ENCODE measurements around the gene SMARCD2.
"Not testable (repeated sequence)": the region's sequence is repeated elsewhere in the genome, so short reads cannot be mapped to it uniquely, and the experiment has no call there.

SMARCD2 gene

GRCh38 chr17:63842540-63843386 is at the start of gene SMARCD2:
SMARCD2 (minus strand) TSS chr17:63842685; CDS start chr17:63842674, 11 bp downstream.
- DNase-seq: peak; percentile 99

DNA sequence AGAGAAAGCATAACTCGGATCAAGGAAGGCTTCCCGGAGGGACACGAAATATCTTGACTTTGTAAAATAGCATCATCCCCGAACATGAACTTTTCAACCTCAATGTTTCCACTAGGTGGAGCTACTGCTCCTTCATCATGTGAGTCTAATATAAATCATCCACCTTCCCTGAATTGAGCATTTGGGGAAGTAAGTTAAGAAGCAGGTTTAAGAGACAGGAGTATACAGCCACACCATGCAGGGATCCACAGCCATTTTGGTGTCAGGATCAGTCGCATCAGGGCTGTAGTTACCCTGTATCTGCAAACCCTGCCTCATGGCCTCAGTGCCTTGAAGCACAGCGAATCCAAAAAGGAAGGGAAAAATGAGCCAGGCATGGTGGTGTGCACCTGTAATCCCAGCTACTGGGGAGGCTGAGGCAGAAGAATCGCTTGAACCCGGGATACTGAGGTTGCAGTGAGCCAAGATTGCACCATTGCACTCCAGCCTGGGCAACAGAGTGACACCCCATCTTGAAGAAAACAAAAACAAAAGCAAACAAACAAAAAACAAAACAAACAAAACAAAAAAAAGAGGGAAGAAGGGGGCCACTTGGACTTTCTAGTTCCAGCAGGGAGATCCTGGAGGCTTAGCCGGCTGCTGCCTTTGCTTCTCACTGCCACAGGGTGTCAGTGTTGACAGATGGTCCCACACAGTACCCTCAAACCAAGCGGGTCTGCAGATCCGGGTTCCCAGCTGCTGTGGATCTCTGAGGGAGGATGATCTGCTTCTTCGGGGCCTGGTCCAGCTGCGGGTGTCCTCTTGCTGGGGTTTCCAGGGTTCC is 46.8 kb upstream of the SMARCD2 start:
- DNase-seq: peak; percentile 89

- not testable (repeated sequence) for DNase-seq
Measured at GRCh38 chr17:63885119-63885518, 42.6 kb upstream of the SMARCD2 start.

DNA sequence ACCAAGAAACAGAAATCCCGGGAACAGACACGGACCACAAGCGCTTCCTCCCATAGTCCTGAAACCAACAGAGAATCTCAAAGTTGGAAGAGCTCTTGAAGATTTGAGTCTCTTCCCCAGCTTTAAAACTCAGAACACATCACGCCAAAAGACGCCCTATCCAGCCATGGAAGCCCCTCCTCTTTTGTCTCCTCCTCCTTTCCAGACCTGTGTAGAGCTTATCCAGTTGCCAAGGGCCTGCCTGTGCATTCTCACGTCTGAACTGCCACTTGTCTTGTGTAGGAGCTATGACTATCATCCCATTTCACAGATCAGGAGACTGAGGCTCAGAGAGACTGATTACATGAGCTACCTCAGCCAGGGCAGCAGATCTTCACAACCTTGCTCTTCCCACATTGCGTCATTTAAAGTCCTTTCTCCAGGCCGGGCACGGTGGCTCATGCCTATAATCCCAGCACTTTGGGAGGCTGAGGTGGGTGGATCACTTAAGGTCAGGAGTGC is 40.2 kb upstream of the SMARCD2 start:
- DNase-seq: not testable (repeated sequence)

DNA sequence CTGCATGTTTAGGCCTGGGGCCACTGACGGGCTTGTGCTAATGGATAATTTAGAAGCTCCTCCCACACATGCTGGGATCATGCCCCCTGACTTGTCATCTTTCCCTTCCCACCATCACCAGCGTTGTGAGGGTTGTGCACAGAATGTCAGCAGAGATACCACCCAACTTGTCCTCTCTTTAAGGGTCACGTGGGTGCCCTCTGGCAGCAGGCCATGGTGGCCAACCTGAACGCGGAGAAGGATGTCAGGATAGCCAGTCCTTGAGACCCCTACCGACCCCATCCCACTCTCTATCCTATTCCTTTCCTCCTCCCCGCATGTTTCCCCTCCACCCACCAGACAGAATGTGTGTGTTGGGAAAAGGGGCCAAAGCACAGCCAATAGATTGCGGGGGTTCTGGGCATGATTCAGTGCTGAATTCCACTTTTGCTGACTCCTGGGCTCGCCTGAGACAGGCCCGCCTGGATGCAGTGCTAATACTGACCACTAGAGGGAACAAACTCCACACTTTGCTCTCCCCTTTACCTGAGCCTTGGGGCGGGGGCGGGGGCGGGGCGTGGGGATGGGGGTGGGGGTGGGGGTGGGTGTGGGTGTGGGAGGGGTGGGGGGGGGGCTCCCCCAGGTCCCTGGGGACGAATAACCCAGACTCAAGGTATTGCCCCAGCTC is 39.6 kb upstream of the SMARCD2 start, which contains the start of gene GH2:
GH2 (minus strand) TSS at position 10 of the 667 bp plus-strand sequence. CDS start 143 bp downstream, outside the sequence.
- peak; percentile 78 for DNase-seq

GRCh38 chr17:63881337-63881736 is 38.9 kb upstream of the SMARCD2 start:
- DNase-seq: peak; percentile 33

- DNase-seq: no peak
Measured at GRCh38 chr17:63880706-63881105, 38.2 kb upstream of the SMARCD2 start.

DNA sequence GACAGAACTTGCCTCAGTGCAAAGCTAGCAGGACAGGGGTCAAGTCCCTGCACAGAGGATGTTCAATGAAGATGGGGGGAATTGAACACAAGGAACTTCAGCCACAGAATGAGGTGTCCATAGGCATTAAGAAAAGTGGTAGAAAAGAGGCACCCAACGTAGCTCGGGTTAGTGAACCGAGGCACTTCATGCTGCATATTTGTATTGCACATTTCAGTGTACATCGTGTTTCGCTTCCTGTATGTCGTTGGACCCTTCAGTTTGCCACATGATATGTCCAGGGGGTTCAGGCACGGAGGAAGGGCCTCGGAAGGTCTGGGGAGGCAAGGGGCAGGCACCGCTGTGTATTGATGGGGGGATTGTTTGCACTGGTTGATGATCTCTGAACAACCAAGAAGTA is 35.9 kb upstream of the SMARCD2 start:
- not testable (repeated sequence) for DNase-seq

- DNase-seq: not testable (repeated sequence)
Measured at GRCh38 chr17:63874693-63875092, 32.2 kb upstream of the SMARCD2 start.

DNA sequence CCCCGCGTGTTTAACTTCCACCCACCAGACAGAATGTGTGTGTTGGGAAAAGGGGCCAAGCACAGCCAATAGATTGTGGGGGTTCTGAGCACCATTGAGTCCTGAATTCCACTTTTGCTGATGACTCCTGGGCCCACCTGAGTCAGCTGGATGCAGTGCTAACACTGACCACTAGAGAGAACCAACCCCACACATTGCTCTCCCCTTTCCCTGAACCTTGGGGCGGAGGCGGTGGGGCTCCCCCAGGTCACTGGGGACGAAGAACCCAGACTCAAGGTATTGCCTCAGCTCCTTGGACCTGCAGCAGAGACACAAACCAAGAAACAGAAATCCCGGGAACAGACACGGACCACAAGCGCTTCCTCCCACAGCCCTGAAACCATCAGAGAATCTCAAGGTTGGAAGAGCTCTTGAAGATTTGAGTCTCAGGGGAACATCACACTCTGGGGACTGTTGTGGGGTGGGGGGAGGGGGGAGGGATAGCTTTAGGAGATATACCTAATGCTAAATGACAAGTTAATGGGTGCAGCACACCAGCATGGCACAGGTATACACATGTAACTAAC is 31.7 kb upstream of the SMARCD2 start:
- DNase-seq: not testable (repeated sequence)

GRCh38 chr17:63873577-63873976 is 31.1 kb upstream of the SMARCD2 start, which contains the start of gene CSH2:
CSH2 (minus strand) TSS chr17:63873677; CDS start chr17:63873614, 63 bp downstream.
- not testable (repeated sequence) for DNase-seq

DNA sequence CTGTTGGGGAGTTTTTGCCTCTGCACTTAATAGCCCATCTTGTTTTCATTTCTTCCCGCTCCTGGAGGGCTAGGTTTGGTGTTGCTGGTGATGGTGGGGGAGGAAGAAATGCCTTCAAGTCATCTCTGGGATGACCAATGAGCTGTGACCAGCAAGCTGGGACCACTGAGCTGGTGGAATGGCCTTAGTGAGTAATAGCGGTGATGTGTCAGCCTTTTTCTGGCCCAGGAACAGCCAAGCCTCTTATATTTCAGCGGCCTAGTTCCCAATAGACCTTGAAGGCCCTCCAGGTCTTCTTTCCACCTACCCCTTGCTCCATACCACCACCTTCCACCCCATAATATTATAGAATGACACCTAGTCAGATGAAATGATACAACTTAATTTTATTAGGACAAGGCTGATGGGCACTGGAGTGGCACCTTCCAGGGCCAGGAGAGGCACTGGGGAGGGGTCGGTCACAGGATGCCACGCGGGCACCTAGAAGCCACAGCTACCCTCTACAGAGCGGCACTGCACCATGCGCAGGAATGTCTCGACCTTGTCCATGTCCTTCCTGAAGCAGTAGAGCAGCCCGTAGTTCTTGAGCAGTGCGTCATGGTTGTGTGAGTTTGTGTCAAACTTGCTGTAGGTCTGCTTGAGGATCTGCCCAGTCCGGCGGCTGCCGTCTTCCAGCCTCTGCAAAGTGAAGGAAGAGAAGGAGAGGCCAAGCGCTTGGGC is 29.3 kb upstream of the SMARCD2 start:
- not testable (repeated sequence) for DNase-seq

DNA sequence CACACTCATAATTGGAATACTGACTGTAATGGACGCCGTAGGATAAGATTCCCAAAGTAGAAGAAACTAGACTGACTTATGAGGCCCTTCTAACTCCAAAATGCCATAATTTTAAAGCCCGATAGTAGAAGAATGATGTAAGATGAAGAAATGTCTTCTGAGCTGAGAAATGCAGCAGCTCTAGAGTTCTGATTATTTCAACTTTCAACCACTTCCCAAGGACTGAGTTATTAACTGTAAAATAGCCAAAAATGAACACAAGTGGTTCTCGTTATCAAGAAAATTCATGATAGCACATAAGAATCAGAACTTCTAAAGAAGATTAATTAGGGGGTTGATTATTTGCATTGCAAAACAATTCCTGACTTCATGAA is 27.8 kb upstream of the SMARCD2 start:
- DNase-seq: not testable (repeated sequence)

- DNase-seq: not testable (repeated sequence)
Measured at GRCh38 chr17:63869491-63870291, 27.2 kb upstream of the SMARCD2 start.

- peak; percentile 32 for DNase-seq
Measured at GRCh38 chr17:63866625-63867024, 24.1 kb upstream of the SMARCD2 start.

DNA sequence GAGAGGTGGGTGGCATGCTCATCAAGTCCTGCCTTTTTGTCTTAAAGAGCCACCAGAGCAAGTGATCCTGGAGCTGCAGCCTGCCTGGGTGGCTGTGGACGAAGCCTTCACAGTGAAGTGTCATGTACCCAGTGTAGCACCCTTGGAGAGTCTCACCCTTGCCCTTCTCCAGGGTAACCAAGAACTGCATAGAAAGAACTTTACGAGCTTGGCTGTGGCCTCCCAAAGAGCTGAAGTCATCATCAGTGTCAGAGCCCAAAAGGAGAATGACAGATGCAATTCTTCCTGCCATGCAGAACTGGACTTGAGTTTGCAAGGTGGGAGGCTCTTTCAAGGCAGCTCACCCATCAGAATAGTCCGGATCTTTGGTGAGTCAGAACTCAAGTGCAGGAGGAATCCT is 16.8 kb upstream of the SMARCD2 start:
- DNase-seq: no peak

- not testable (repeated sequence) for DNase-seq
Measured at GRCh38 chr17:63856425-63856824, 13.9 kb upstream of the SMARCD2 start.

- DNase-seq: no peak
Measured at GRCh38 chr17:63855185-63855584, 12.7 kb upstream of the SMARCD2 start.

DNA sequence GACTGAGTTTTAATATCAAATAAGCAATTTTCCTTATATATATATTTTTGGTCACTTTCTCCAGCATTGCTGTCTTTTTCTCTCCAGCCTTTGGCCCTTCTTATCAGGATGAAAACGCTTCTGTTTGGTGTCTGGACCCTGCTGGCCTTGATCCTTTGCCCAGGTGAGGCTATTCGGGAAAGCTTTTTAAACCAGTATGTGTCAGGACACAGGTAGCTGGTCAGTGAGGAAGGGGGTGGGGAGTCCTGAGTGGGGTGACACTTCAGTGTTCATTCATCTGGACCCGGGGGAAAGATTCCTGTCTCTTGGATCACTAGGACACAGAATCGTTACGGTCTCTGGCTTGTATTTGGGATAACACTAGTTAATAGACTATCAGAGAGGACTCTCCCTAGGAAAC is 12.2 kb upstream of the SMARCD2 start:
- DNase-seq: no peak

GRCh38 chr17:63853260-63853659 is 10.8 kb upstream of the SMARCD2 start:
- DNase-seq: peak; percentile 43

GRCh38 chr17:63850401-63850800 is 7.9 kb upstream of the SMARCD2 start:
- DNase-seq: no peak

Data from NCI-H82 (cell line).